NCI-H2196 (cell line): ENCODE data around the gene C2CD3.
"Not testable (repeated sequence)": the region's sequence is repeated elsewhere in the genome, so short reads cannot be mapped to it uniquely, and the experiment has no call there.

ENCODE experiments used
- DNase-seq: peaks from one replicate; lab custom pipeline; 2025; ENCODE audit not compliant: unreplicated experiment; lab: John Stamatoyannopoulos, UW

C2CD3 gene

DNA sequence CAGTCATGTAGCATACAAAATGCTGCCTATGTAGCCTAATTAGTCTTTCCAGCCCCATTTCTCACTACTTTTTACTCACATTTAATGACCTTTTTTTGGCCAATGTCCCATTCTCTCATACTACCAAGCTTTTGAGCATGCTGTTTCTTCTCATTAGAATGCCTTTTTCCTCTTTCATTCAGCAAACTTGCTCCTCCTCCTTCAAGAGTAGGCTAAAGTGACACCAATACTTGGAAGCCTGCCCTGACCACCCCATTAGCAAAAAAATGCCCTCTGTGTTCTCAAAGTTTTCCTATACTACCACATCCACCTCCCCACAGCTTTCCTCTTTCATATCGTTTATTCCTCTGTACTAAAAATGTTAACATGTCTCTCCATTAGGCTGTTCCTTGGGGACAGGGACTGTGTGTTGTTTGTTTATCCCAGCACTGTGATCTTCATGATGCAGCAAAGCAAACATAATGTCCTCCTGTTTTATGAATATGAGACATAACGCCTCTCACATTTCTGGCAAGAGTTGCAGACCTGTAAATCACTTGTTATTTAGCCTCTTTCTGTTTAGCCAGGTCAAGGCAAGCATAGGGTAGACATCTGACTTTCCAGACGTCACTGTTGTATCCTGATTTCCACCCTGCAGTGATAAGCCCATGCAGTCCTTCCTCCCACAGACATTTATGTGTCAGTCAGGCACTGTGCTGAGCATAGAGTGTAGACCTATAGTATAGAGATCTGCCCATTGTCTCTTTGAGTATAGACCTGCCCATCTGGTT lies 99.9 kb downstream of the C2CD3 start:
- peak; percentile 58 for DNase-seq

GRCh38 chr11:74069146-74070046 lies 101.4 kb downstream of the C2CD3 start:
- DNase-seq: peak; percentile 66

DNA sequence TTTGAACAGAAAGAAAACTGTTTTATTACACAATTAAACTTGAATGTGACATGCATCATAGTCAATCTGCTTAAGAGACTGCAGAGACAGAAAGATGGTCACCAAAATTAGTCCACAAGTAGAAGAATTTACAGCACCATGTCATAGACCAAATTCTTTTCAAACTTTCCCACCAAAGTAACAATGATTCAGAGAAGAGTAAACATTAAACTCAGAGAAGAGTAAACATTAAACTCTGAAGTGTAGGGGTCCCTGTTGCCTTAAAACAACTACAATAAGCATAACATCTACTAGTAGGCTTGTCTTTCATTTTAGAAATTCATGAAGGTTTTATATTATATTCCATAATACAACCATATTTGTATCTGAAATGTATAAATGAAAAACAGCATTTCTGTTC lies 104.1 kb downstream of the C2CD3 start:
- not testable (repeated sequence) for DNase-seq

DNA sequence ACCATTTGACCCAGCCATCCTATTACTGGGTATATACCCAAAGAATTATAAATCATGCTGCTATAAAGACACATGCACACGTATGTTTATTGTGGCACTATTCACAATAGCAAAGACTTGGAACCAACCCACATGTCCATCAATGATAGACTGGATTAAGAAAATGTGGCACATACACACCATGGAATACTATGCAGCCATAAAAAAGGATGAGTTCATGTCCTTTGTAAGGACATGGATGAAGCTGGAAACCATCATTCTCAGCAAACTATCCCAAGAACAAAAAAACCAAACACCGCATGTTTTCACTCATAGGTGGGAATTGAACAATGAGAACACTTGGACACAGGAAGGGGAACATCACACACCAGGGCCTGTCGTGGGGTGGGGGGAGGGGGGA lies 105.3 kb downstream of the C2CD3 start:
- not testable (repeated sequence) for DNase-seq

DNA sequence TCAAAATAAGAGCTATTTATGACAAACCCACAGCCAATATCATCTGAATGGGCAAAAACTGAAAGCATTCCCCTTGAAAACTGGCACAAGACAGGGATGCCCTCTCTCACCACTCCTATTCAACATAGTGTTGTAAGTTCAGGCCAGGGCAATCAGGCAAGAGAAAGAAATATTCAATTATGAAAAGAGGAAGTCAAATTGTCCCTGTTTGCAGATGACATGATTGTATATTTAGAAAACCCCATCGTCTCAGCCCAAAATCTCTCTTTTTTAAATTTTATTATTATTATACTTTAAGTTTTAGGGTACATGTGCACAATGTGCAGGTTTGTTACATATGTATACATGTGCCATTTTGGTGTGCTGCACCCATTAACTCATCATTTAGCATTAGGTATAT lies 107.2 kb downstream of the C2CD3 start:
- not testable (repeated sequence) for DNase-seq

DNA sequence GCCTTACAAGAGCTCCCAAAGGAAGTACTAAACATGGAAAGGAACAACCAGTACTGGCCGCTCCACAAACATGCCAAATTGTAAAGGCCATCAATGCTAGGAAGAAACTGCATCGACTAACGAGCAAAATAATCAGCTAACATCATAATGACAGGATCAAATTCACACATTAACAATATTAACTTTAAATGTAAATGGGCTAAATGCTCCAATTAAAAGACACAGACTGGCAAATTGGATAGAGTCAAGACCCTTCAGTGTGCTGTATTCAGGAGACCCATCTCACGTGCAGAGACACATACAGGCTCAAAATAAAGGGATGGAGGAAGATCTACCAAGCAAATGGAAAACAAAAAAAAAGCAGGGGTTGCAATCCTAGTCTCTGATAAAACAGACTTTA lies 109.2 kb downstream of the C2CD3 start:
- not testable (repeated sequence) for DNase-seq

- no peak for DNase-seq
Measured at GRCh38 chr11:74057249-74058151, 113.3 kb downstream of the C2CD3 start.

GRCh38 chr11:74055938-74056337 lies 114.9 kb downstream of the C2CD3 start:
- peak; percentile 18 for DNase-seq

DNA sequence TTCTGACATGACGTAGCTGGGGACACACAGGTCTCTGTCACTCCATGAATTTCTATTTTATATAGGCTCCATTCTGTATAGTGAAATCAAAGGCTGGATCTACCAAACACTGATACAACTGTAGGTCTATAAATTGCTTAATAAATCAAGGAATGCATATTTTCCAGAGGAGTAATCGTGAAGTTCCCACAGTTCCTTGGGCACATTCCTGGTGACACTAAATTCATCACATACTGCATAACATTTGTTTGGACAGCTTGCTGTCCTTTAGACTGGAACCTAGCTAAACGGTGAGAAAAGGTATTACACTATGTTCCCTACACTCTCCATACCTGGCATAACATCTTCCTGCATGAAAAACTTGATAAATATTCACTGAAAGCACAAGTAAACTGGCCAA lies 120.3 kb downstream of the C2CD3 start:
- no peak for DNase-seq

DNA sequence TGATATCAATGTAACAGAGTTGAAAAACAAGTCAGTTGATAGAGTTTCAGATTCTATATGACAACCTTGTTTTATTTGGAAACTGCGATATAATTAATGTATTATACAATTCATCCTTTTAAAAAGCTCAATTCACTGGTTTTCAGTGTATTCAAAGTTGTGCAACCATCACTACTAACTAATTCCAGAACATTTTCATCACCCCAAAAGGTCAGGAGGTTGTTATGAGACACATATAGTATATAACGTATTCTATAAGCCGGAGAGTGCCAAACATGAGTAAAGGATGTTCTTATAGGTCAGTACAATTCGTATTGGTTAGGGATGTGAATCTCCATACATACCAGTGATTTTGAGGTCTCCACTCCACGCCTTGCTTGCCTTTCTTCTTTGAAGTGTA lies 121.8 kb downstream of the C2CD3 start:
- DNase-seq: no peak

GRCh38 chr11:74044538-74044937 lies 126.3 kb downstream of the C2CD3 start:
- DNase-seq: no peak

DNA sequence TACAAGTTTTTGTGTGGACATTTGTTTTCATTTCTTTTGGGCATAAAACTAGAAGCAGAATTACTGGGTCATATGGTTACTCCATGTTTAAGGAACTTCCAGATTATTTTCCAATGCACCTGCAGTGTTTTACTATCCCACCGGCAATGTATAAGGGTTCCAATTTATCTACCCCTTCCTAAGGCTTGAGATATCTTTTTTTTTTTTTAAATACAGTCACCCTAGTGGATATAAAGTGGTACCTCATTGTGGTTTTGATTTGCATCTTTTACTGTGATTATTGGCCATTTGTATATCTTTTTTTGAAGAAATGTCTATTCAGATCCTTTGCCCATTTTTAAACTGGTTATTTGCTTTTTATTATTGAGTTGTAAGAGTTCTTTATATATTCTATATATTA lies 127.4 kb downstream of the C2CD3 start:
- DNase-seq: no peak

GRCh38 chr11:74037309-74037708 lies 133.5 kb downstream of the C2CD3 start:
- DNase-seq: no peak

DNA sequence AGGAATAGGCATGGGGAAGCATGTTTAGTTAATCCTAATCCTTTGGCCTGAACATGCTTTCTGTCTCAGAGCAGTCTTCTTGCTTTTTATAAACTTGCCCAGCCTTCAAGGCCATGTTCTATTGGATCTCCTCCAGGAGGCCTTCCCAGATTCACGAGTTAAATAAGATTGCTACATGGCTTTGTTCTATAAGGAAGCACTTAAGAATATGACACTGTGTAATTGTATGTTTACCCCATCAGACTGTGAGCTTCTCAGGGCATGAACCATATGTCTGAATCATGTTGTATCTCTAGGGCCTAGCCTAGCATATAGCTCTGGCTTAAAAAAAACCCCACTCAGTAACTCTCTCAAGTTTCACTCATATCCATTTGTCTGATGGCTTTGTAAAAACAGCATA lies 135.5 kb downstream of the C2CD3 start:
- DNase-seq: no peak

DNA sequence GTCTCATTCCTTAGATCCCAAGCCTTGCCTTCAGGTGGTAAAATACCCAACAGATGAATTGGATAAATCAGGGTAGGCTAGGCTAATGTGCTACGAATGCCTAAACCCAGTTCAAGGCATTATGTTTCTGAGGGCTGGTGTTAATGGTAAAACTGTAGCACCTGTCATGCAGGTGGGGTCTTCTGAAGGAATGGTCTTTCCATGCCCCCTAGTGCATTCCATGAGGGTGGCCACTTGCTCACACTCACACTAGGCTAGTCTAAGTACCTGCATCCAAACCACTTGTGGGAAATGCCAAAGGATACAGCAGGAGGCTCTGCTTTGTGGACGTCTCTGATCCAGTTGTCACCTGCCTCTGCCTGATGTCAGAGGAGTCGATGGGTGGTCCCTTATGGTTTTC lies 137.8 kb downstream of the C2CD3 start:
- DNase-seq: no peak

GRCh38 chr11:74030723-74031676 lies 139.8 kb downstream of the C2CD3 start:
- no peak for DNase-seq

GRCh38 chr11:74025467-74026166 lies 145.2 kb downstream of the C2CD3 start:
- no peak for DNase-seq

DNA sequence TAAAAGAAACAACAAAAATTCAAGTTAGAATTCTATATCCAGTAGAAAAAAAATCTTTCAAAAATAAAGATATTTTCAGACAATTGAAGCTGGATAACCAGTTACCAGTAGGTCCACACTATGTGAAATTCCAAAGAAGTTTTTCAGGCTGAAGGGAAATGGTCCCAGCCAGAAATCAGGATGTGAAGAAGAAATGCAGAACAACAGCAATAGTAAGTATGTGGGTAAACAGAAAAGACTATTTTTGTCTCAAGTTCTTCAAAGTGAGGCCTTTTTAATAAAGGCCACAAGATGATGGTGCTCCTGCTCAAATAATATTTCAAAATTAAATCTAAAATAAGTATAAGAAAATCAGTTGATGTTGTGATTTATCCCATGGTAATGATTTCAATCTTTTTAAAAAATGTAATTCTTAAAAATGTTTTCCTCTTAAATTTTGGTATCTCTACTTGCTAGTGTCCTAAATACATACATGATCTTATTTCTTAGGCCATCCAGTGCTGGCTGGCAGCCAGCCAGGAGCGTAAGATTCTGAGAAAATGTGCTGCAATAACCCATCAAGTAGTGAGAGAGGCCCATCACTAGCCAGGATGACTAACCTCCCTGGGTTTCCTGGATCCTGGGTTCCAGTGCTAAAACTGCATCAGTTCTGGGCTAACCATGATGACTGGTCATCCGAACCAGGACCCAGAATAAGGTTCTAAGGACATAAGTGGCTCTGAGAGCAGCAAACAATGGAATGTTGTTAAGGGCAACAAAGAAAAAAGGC lies 146.4 kb downstream of the C2CD3 start:
- no peak for DNase-seq

GRCh38 chr11:74023276-74023675 lies 147.5 kb downstream of the C2CD3 start:
- no peak for DNase-seq
